PC-9 (cell line): ENCODE results near the gene PAQR7.

Experiments used
- CTCF ChIP-seq: fragments of 200-600 bp; sonication (generic); conservative IDR thresholded peaks from 2 replicates; pipeline ENCODE4 v1.6.1; 2017; ENCODE audit warnings: mixed run types, antibody characterized with exemption, mild to moderate bottlenecking, moderate library complexity
- EZH2 ChIP-seq: fragments of 200-600 bp; sonication (generic); IDR thresholded peaks from 2 replicates; pipeline ENCODE4 v1.8.0; 2017; ENCODE audit warnings: antibody characterized with exemption, low read depth

- no peak for TF ChIP-seq EZH2
- TF ChIP-seq CTCF: no peak
Measured at GRCh38 chr1:25834894-25835293, 40.6 kb downstream of the PAQR7 start.
